Measurements from ENCODE around the gene ELK1. TPM values are rescaled to one million over a fixed set of nuclear protein-coding genes. Genes with fewer than 3 reads are reported as not detected.

The ELK1 gene, protein sequence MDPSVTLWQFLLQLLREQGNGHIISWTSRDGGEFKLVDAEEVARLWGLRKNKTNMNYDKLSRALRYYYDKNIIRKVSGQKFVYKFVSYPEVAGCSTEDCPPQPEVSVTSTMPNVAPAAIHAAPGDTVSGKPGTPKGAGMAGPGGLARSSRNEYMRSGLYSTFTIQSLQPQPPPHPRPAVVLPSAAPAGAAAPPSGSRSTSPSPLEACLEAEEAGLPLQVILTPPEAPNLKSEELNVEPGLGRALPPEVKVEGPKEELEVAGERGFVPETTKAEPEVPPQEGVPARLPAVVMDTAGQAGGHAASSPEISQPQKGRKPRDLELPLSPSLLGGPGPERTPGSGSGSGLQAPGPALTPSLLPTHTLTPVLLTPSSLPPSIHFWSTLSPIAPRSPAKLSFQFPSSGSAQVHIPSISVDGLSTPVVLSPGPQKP
- 13.0 and 19.6 TPM in 2 replicates for total RNA-seq

DNA sequence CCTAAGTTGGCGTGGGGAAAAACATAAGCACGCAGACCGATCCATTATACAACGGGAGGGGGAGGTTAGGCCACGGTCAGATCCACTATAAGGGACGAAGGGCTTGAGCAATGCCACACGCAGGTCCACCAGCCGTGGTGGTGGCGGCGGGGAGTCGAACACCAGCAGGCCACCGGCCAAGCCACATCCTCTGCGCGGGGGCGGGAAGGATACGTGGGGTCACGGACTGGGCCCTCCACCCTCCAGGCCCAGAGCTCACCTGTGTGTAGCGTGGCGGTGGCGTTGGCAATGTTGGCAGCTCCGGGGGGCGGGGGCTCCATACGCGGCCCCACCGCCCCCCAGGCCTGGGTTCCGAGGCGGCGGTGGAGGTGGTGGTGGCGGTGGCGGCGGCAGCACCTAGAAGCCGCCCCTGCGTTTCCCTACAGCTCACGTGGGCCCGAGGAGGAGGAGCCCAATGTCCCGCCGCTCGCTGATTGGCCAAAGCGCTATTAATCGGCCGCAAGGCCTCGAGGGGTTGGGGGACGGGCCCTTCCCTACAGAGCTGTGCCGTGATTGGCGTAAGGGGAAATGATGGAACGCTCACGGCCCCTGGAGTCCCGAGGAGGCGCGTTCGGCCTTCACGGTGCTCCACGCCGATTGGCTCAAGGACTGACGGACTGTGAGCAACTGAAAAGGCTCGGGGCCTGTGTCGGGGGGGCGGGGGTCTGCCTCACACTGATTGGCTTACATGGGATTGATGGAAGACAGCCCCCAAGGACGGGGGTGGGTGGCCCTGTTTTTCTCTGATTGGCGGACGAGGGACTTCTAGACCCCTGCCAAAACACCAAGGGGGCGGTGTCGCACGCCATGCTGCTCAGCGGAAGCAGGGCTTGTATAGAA is at the start of gene ELK1:
ELK1 (minus strand) TSS at position 400 of the 879 bp plus-strand sequence. CDS start 9,122 bp downstream, outside the sequence.

DNA sequence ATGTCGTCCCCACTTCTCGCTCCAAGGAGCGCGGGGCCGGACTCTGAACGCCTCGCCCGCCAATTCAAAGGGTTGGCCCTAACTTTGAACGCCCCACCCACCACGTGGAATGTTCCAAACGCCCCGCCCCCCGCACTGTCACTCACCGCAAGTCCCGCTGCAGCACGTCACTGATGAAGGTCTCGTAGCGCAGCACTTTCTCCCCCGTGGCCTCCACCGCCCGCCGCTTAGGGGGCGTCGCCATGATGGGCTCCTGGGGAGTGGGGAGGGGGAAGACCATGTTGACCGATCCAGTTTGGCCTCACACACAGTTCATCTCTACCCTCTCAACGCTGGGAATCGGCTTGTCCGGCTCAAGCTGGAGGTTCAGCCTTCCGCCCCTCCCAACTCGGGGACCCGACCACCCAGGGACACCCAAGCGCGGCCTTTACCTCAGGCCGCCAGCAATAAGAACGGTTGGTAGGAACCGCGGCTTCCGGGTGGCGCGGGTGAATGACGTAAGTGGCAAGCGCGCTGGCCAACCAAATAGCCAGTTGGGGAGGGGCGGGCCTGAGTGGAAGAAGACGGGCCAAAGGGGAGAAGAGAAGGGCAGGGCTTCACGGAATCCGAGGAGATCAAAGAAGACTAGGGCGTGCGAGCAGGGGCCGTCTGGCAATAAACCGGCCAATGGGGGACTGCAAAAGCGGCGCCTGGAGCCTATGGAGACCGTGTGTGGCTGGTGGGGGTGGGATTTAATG is 8.5 kb upstream of the ELK1 start, which contains the start of gene UXT:
UXT (minus strand) TSS at position 497 of the 737 bp plus-strand sequence; CDS start at position 244, 253 bp downstream.

DNA sequence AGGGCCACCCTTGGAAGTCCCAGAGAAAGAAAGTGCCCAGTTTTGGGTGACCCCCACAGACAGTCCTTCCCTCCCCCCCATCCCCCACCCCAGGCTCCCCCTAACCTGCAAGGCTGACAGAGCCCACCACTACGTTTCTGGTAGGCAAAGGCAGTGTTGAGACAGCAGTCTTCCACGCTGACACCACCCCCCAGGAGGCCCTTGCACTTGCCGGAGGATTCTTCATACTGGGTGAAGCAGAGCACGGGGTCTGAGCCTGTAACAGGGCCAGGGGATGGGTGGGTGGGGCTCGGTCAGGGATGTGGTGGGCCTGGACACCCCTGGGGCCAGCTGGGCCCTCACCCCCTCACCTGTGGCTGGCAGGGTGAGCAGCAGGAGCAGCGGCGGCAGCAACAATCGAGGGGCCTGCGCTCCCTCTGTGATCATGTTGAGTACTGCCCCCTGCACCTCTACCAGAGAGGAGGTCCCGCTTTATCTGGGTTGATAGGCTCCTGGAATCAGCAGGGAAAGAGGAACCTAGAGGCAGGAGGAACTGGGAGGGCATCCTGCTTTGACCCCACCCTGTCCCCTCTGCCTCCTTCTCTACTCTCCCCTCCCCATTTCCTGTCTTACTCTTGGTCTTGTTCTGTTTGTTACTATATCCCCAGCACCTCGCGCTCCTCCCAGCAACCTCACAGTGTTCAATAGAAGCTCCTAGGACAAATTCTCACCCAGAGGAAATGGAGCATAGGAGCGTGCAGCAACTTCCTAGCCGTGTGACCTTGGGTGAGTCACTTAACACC is 20.8 kb downstream of the ELK1 start, which contains the start of gene CFP:
CFP (minus strand) TSS at position 512 of the 782 bp plus-strand sequence; CDS start at position 426, 86 bp downstream.

DNA sequence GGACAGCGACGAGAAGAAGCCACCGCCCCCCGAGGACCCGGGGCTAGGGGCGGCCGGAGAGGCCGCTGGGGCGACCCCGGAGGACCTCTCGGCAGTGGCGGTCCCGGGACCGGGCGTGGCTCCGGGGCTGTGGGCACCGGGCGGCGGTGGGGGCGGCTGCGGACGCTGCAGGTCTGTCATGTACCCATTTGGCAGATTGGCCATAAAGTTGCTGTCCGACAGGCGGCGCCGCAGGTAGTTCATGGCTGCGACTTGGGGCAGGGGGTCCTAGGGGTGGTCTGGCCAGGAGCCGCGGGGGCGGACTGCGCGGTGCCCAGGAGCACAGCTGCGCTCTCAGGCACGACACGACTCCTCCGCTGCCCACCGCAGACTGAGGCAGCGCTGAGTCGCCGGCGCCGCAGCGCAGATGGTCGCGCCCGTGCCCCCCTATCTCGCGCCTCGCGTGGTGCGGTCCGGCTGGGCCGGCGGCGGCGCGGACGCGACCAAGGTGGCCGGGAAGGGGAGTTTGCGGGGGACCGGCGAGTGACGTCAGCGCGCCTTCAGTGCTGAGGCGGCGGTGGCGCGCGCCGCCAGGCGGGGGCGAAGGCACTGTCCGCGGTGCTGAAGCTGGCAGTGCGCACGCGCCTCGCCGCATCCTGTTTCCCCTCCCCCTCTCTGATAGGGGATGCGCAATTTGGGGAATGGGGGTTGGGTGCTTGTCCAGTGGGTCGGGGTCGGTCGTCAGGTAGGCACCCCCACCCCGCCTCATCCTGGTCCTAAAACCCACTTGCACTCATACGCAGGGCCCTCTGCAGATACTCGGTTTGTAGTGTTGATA is 30.7 kb downstream of the ELK1 start, which contains the start of gene SYN1:
SYN1 (minus strand) TSS at position 372 of the 817 bp plus-strand sequence; CDS start at position 243, 129 bp downstream.

Other genes starting within 250 kb of the ELK1 start
- gene ZNF41, start 167.3 kb downstream of the ELK1 start, total RNA-seq, result 4.8 and 7.5 TPM in 2 replicates
- 8.9 and 17.8 TPM in 2 replicates for gene ARAF, start 89.4 kb downstream of the ELK1 start, total RNA-seq
- gene TIMP1, start 68.1 kb downstream of the ELK1 start, total RNA-seq, result 27.7 and 45.8 TPM in 2 replicates
- under 0.01 and 0.07 TPM in 2 replicates for gene SYN1, start 30.7 kb downstream of the ELK1 start, total RNA-seq
- under 0.01 and 0.07 TPM in 2 replicates for gene CFP, start 20.6 kb downstream of the ELK1 start, total RNA-seq
- gene UXT, start 8.6 kb upstream of the ELK1 start, total RNA-seq, result 69.3 and 115 TPM in 2 replicates
- 4.4 and 7.8 TPM in 2 replicates for gene ZNF81, start 186.3 kb upstream of the ELK1 start, total RNA-seq

Measured in nasal cavity respiratory epithelium epithelial cell of viscerocranial mucosa (primary cell).